PC-9 (cell line): ENCODE measurements around the gene HLA-A.

ENCODE experiments used
- CTCF ChIP-seq: fragments of 200-600 bp; sonication (generic); conservative IDR thresholded peaks from 2 replicates; pipeline ENCODE4 v1.6.1; 2017; ENCODE audit warnings: mixed run types, antibody characterized with exemption, mild to moderate bottlenecking, moderate library complexity
- EZH2 ChIP-seq: fragments of 200-600 bp; sonication (generic); IDR thresholded peaks from 2 replicates; pipeline ENCODE4 v1.8.0; 2017; ENCODE audit warnings: antibody characterized with exemption, low read depth

DNA sequence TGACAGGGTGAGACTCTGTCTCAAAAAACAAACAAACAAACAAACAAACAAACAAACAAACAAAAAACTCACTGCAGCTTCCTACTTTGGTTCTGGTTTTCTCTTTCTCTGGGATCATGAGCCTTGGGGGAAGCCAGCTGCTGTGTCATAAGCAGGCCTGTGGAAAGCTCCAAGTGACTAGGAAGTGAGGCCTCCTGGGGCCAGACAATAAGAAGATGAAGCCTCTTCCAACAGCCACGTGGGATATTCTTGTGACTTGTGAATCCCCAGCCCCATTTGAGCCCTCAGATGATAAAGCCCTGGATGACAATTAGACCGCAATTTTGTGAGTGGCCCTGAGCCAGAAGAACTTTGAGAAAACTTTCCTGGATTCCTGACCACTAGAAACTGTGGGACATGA, 11.4 kb downstream of the HLA-A start:
- no peak for TF ChIP-seq CTCF
- TF ChIP-seq EZH2, result no peak
